ENCODE measurements around the gene APBA2. TPM values are rescaled to one million over a fixed set of nuclear protein-coding genes. Genes with fewer than 3 reads are reported as not detected.
A peak's percentile ranks its signal among the peaks of the same experiment; 100 is the strongest.

Gene APBA2
- total and polyA plus RNA-seq, 12 donors: 0.16 to 0.85 (median 0.46) TPM

DNA sequence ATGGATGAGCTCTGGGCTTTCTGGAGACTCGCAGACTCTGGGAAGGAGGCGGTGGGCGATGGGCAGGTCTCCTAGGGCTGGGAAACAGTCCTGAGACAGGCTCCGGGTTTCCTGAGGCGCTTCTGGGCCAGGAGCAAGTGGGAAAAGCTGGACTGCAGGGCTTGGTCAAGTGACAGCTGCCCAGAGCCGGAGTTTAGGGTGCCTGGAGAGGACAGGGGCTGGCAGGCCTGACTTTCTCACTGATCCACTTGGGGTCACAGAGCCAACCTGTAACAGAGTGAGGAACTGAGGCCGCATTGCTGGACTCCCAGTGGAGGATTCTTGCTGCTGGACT, 107.9 kb downstream of the APBA2 start:
- 80 to 86% methylated on average over 7 of the region's 7 CpGs for WGBS, 2 donors
- ATAC-seq: peak in 1 of 8 donors; percentile 13
- no peak for DNase-seq
- Histone ChIP-seq H3K27ac (peak overlapping the region in 8 of 10 donors; percentile 40 to 81 (median 70)), H3K4me3 (no peak overlapping the region), H3K4me1 (peaks cover 0 to 22% (median 9%) of the 10 kb centered on the region in 9 donors), H3K27me3 (no peaks in the 10 kb centered on the region), H3K9me3 (no peaks in the 10 kb centered on the region), H3K36me3 (no peaks in the 10 kb centered on the region)
- intact Hi-C loops (cut with DNase I): no loop called here
- TF ChIP-seq, protein P1, sequence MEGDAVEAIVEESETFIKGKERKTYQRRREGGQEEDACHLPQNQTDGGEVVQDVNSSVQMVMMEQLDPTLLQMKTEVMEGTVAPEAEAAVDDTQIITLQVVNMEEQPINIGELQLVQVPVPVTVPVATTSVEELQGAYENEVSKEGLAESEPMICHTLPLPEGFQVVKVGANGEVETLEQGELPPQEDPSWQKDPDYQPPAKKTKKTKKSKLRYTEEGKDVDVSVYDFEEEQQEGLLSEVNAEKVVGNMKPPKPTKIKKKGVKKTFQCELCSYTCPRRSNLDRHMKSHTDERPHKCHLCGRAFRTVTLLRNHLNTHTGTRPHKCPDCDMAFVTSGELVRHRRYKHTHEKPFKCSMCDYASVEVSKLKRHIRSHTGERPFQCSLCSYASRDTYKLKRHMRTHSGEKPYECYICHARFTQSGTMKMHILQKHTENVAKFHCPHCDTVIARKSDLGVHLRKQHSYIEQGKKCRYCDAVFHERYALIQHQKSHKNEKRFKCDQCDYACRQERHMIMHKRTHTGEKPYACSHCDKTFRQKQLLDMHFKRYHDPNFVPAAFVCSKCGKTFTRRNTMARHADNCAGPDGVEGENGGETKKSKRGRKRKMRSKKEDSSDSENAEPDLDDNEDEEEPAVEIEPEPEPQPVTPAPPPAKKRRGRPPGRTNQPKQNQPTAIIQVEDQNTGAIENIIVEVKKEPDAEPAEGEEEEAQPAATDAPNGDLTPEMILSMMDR (IDR thresholded peaks at IDR 0.05): no peak

- TF ChIP-seq, protein P1 (IDR thresholded peaks at IDR 0.05): no peak
- ATAC-seq (no peak), DNase-seq (no peak)
- 82 to 87% methylated on average over 14 of the region's 14 CpGs for WGBS, 2 donors
- intact Hi-C loops (cut with DNase I): no loop called here
- Histone ChIP-seq H3K9me3 (no peaks in the 10 kb centered on the region), H3K4me1 (peaks cover 0 to 22% (median 9%) of the 10 kb centered on the region in 9 donors), H3K27ac (peak overlapping the region in 5 of 10 donors; percentile 45 to 81 (median 73)), H3K4me3 (no peak overlapping the region), H3K36me3 (no peaks in the 10 kb centered on the region), H3K27me3 (no peaks in the 10 kb centered on the region)
These were observed 108.5 kb downstream of the APBA2 start for GRCh38 chr15:28994142-28994830.

GRCh38 chr15:28994831-28995596, 109.2 kb downstream of the APBA2 start:
- H3K27ac ChIP-seq: peak overlapping the region in 1 of 10 donors; percentile 6
- DNase-seq (no peak), ATAC-seq (no peak)
- H3K36me3 ChIP-seq: no peaks in the 10 kb centered on the region
- no peak overlapping the region for H3K4me3 ChIP-seq
- intact Hi-C loops (cut with DNase I): no loop called here
- TF ChIP-seq, protein P1 (IDR thresholded peaks at IDR 0.05): no peak
- H3K9me3 ChIP-seq: no peaks in the 10 kb centered on the region
- 78 to 80% methylated on average over 13 of the region's 13 CpGs for WGBS, 2 donors
- H3K27me3 ChIP-seq: no peaks in the 10 kb centered on the region
- peaks cover 0 to 22% (median 9%) of the 10 kb centered on the region in 9 donors for H3K4me1 ChIP-seq

DNA sequence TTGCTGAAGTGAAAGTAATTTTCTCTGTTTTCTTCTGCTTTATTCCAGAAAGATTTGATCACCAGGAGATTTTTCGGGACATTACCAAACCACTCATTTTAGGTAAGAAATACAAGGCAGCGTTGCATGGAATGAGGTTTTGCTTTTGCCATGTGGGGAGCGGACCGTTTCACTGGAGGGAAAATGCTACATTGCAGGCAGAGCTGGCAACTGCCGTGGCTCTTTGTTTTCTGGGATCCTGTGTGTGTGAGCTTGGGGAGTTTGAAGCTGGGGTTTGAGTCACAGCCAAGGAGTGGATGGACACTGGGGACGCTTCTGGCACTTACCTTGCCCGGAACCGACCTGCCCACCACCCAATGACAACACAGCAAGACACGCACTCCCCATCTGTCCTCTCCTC, 109.9 kb downstream of the APBA2 start:
- Histone ChIP-seq H3K4me3 (no peak overlapping the region), H3K9me3 (no peaks in the 10 kb centered on the region), H3K36me3 (no peaks in the 10 kb centered on the region), H3K27me3 (no peaks in the 10 kb centered on the region), H3K4me1 (peaks cover 0 to 22% (median 9%) of the 10 kb centered on the region in 9 donors), H3K27ac (no peak overlapping the region)
- ATAC-seq: no peak
- TF ChIP-seq, protein P1 (IDR thresholded peaks at IDR 0.05): no peak
- intact Hi-C loops (cut with DNase I): no loop called here
- 89 to 90% methylated on average over 9 of the region's 9 CpGs for WGBS, 2 donors
- DNase-seq: no peak

Data from heart right ventricle (tissue), 16 donors.